ENCODE results near the gene TAB2. TPM values are rescaled to one million over a fixed set of nuclear protein-coding genes. Genes with fewer than 3 reads are reported as not detected.

The TAB2 gene
- total RNA-seq, 6 donors from 2014 or later: 46.5 to 99.5 (median 52.7) TPM

DNA sequence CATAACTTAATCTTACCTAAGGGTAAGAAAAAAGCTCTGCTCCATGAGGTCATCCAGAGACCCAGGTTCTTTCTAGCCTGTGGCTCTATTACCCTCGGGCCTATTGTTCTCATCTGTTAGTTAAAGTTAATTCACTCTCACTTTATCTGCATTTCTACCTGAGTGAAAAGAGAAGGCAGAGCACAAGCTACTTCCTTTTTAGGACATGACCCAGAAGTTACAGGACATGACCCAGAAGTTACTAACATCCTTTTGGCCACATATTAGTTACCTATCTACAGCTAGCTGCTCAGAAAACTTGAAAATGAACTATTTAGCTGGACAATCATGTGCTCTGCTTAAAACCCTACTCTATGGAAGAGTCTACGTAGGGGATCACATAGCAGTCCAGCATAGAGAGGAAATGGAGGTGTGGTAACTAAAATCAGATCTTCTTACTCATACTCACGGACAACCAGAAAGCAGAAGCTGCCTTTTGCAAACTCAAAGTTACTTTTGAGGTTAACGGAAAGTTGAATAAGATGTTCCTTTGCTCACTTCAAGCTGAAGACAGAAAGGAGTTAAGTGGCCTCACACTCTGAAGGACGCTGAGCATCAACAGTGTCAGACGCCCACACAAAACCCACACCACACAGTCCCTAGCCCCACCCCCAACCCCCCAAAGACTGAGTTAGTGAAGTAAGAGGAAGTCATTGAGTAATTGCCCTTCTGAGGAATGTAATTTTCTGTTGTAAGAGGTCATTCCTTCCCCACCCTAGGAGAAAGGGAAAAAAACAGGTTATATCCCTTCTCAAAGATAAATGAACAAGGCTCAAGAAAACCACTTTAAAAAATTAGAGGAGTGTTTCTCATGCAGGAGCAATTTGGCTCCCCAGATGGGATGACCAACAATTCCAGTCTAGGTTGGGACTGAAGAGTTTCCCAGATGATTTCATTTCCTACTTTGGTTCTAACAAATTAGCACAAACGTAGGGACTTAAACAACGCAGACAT lies 45.9 kb upstream of the TAB2 start:
- Histone ChIP-seq H3K36me3 (no peaks in the 10 kb centered on the region), H3K27ac (peak overlapping the region; percentile 48 to 64 (median 52)), H3K4me1 (peaks cover 0 to 7% (median 4%) of the 10 kb centered on the region in 4 donors), H3K4me3 (no peak overlapping the region), H3K27me3 (no peaks in the 10 kb centered on the region), H3K9me3 (no peaks in the 10 kb centered on the region)
- ATAC-seq (ENCODE audit: low FRiP score in 2 of 2): peak; percentile 72 to 81
- TF ChIP-seq POLR2AphosphoS5 (IDR thresholded peaks at IDR 0.05) (no peak), POLR2A (IDR thresholded peaks at IDR 0.05) (no peak), EP300 (IDR thresholded peaks at IDR 0.05) (no peak)
- TF ChIP-seq, protein P1, sequence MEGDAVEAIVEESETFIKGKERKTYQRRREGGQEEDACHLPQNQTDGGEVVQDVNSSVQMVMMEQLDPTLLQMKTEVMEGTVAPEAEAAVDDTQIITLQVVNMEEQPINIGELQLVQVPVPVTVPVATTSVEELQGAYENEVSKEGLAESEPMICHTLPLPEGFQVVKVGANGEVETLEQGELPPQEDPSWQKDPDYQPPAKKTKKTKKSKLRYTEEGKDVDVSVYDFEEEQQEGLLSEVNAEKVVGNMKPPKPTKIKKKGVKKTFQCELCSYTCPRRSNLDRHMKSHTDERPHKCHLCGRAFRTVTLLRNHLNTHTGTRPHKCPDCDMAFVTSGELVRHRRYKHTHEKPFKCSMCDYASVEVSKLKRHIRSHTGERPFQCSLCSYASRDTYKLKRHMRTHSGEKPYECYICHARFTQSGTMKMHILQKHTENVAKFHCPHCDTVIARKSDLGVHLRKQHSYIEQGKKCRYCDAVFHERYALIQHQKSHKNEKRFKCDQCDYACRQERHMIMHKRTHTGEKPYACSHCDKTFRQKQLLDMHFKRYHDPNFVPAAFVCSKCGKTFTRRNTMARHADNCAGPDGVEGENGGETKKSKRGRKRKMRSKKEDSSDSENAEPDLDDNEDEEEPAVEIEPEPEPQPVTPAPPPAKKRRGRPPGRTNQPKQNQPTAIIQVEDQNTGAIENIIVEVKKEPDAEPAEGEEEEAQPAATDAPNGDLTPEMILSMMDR (IDR thresholded peaks at IDR 0.05): no peak
- DNase-seq: peak in 1 of 2 donors; percentile 41
- WGBS, 2 donors: 71 to 73% methylated on average over 8 of the region's 8 CpGs

DNA sequence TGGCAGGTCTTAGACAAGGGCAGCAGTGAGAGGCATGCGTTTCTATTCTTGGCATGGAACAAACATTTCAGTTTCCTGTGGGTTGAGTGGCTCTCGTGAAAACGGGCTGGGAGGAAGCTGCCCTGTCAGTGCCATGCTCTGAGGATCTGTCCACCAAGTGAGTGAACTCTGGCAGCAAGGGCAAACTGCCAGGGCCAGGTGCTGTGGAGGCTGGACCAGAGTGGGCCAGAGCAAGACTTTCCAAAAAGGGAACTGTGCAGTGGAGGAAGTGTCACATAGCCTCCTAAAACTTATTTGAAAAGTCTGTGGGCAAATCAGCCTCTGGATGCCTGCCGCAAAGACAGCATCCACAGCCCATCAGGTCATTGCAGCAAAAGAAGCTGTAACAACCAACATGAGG lies 44.2 kb upstream of the TAB2 start:
- peak in 1 of 2 donors; percentile 61 for ATAC-seq (ENCODE audit: low FRiP score in 2 of 2)
- TF ChIP-seq POLR2AphosphoS5 (IDR thresholded peaks at IDR 0.05) (no peak), POLR2A (IDR thresholded peaks at IDR 0.05) (no peak), EP300 (IDR thresholded peaks at IDR 0.05) (no peak)
- TF ChIP-seq, protein P1 (IDR thresholded peaks at IDR 0.05): no peak
- 32 to 40% methylated on average over 4 of the region's 4 CpGs for WGBS, 2 donors
- H3K36me3 ChIP-seq: no peaks in the 10 kb centered on the region
- peaks cover 0 to 7% (median 4%) of the 10 kb centered on the region in 4 donors for H3K4me1 ChIP-seq
- no peaks in the 10 kb centered on the region for H3K27me3 ChIP-seq
- peak in 1 of 2 donors; percentile 62 for DNase-seq
- peak overlapping the region in 2 of 4 donors; percentile 48 to 64 for H3K27ac ChIP-seq
- H3K4me3 ChIP-seq: no peak overlapping the region
- no peaks in the 10 kb centered on the region for H3K9me3 ChIP-seq

- no peak overlapping the region for H3K4me3 ChIP-seq
- peaks cover 0 to 7% (median 4%) of the 10 kb centered on the region in 4 donors for H3K4me1 ChIP-seq
- DNase-seq (no peak), ATAC-seq (ENCODE audit: low FRiP score in 2 of 2) (no peak)
- TF ChIP-seq, protein P1 (IDR thresholded peaks at IDR 0.05): no peak
- TF ChIP-seq POLR2A (IDR thresholded peaks at IDR 0.05) (no peak), EP300 (IDR thresholded peaks at IDR 0.05) (no peak), POLR2AphosphoS5 (IDR thresholded peaks at IDR 0.05) (no peak)
- 91% methylated on average over 3 of the region's 3 CpGs for WGBS, 2 donors
- no peaks in the 10 kb centered on the region for H3K27me3 ChIP-seq
- H3K27ac ChIP-seq: no peak overlapping the region
- H3K9me3 ChIP-seq: no peaks in the 10 kb centered on the region
- H3K36me3 ChIP-seq: no peaks in the 10 kb centered on the region
Measured at GRCh38 chr6:149275621-149276020, 41.9 kb upstream of the TAB2 start.

DNA sequence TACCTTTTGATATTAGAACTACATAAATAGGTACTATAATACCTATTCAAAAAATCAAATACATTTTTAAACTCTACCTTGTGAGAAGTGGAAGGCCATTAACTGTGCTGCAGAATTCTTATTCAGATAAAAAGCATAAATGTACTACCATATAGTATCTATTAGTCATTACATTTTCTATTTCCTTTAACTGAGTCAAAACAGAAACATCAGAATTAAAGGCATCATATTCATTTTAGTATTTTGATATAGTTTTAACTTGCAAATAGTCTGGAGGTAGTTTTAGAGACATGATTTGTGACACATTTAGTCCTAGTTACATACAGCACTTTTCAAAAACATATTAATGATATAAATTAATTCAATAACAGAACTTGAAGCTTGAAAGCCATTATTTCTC lies 39.9 kb upstream of the TAB2 start:
- H3K9me3 ChIP-seq: no peaks in the 10 kb centered on the region
- H3K4me3 ChIP-seq: no peak overlapping the region
- H3K27ac ChIP-seq: no peak overlapping the region
- H3K27me3 ChIP-seq: no peaks in the 10 kb centered on the region
- H3K36me3 ChIP-seq: no peaks in the 10 kb centered on the region
- peaks cover 0 to 5% (median 4%) of the 10 kb centered on the region in 4 donors for H3K4me1 ChIP-seq
- ATAC-seq (ENCODE audit: low FRiP score in 2 of 2) (no peak), DNase-seq (no peak)
- TF ChIP-seq POLR2AphosphoS5 (IDR thresholded peaks at IDR 0.05) (no peak), POLR2A (IDR thresholded peaks at IDR 0.05) (no peak), EP300 (IDR thresholded peaks at IDR 0.05) (no peak)
- TF ChIP-seq, protein P1 (IDR thresholded peaks at IDR 0.05): no peak
